Esophagus muscularis mucosa (tissue), 4 donors: ENCODE measurements around the gene APOB. TPM values are rescaled to one million over a fixed set of nuclear protein-coding genes. Genes with fewer than 3 reads are reported as not detected.
"Not testable (repeated sequence)": the region's sequence is repeated elsewhere in the genome, so short reads cannot be mapped to it uniquely, and the experiment has no call there.

Experiments used
- DNase-seq: peaks from one replicate; pipeline ENCODE4 v3.0.0-alpha.2; 2017; ENCODE audit errors: extremely low spot score
- H3K27ac ChIP-seq, 4 donors: fragments of 200-600 bp; sonication (generic); replicated peaks in 1 of 4; 1 replicate in 3 of 4; 2 replicates in 1 of 4; pipeline ENCODE4 v1.5.1; 2016 to 2019; ENCODE audit warnings: mild to moderate bottlenecking in 1 of 4
- H3K27me3 ChIP-seq, 4 donors: fragments of 200-600 bp; sonication (generic); one replicate each; pipeline versions ENCODE4 v1.5.1 to v1.6.0; 2016 to 2019
- H3K36me3 ChIP-seq, 4 donors: fragments of 200-600 bp; sonication (generic); one replicate each; pipeline ENCODE4 v1.5.1; 2016 to 2019
- H3K4me1 ChIP-seq, 4 donors: fragments of 200-600 bp; sonication (generic); one replicate each; pipeline ENCODE4 v1.5.1; 2016 to 2019
- H3K4me3 ChIP-seq, 4 donors: fragments of 200-600 bp; sonication (generic); 1 replicate in 2 of 4; 2 replicates in 2 of 4; pipeline ENCODE4 v1.5.1; 2016 to 2019; ENCODE audit warnings: mild to moderate bottlenecking in 4 of 4, moderate library complexity in 1 of 4
- H3K9me3 ChIP-seq, 4 donors: fragments of 200-600 bp; sonication (generic); 1 replicate in 3 of 4; 2 replicates in 1 of 4; pipeline ENCODE4 v1.5.1; 2016 to 2019
- EP300 ChIP-seq: sonication (generic); formaldehyde crosslinking; IDR thresholded peaks from one replicate; pipeline ENCODE4 v1.6.1; 2017; ENCODE audit warnings: antibody characterized with exemption
- POLR2A ChIP-seq: fragments of 450-650 bp; IDR thresholded peaks from one replicate; pipeline ENCODE4 v1.6.1; 2017; ENCODE audit warnings: antibody characterized with exemption, moderate library complexity, mild to moderate bottlenecking, low read depth
- POLR2AphosphoS5 ChIP-seq, 2 donors: sonication (generic); formaldehyde crosslinking; IDR thresholded peaks; one replicate each; pipeline ENCODE4 v1.6.1; 2017; ENCODE audit warnings: antibody characterized with exemption in 2 of 2
- WGBS: methylation state at CpG from one replicate; pipeline ENCODE4 v1.1.5; 2018; 5-methylcytosine and 5-hydroxymethylcytosine counted together
- intact Hi-C: fragments of 100-400 bp; cut with DNase I; formaldehyde crosslinking; loops from one replicate; pipeline ENCODE4 v1.15.1; 2023
- total RNA-seq, 4 donors: library from RNA; depleted of rRNA; stranded (reverse); fragments of >200 nt; gene quantifications; one replicate each; pipeline versions ENCODE4 v1.1.0 to v1.2.1, GENCODE V29; 2016
- TF ChIP-seq, protein P1 (sequence below), 3 experiments: fragments of 200-600 bp in 2 of 3; fragments of 450-650 bp in 1 of 3; sonication (generic) in 2 of 3; IDR thresholded peaks; one replicate each; pipeline ENCODE4 v1.5.1; 2017 to 2019; ENCODE audit warnings: antibody characterized with exemption in 3 of 3, mild to moderate bottlenecking in 2 of 3, moderate library complexity in 1 of 3

Gene APOB
- total RNA-seq, 4 donors from 2014 or later = 0.83 to 4.4 (median 2.0) TPM

DNA sequence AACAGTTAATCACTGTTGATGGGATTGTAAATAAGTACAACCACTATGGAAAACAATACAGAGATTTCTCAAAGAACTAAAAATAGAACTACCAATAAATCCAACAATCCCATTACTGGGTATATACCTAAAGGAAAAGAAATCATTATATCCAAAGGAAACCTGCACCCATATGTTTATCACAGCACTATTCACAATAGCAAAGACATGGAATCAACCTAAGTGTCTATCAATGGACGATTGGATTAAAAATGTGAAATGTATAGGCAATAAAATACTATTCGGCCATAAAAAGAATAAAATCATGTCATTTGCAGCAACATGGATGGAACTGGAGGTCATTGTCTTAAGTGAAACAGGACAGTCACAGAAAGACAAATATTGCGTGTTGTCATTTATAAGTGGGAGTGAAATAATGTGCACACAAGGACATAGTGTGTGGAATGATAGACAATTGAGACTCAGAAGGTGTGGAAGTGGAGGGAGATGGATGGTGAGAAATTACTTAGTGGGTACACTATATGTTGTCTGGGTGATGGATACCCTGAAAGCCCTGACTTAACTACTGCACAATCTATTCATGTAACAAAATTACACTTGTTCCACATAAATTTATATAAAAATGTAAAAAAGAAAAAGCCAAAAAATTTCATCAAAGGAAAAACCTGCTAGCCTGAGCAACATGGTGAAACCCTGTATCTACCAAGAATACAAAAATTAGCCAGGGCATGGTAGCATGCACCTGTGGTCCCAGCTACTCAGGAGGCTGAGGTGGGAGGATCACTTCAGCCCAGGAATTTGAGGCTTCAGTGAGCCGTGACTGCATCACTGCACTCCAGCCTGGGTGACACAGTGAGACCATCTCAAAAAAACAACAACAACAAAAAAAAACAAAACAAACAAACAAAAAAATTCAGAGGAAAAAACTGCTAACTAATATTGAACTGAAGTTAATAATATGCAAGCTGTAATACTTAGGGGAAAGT is 12.6 kb downstream of the APOB start:
- TF ChIP-seq POLR2AphosphoS5 (IDR thresholded peaks at IDR 0.05) = no peak
- TF ChIP-seq EP300 = no peak
- peaks cover 0 to 8% (median 3%) of the 10 kb centered on the region in 4 donors for H3K4me1 ChIP-seq
- 84% methylated on average over 4 of the region's 4 CpGs for WGBS
- peaks cover 0 to 18% (median 0%) of the 10 kb centered on the region in 4 donors for H3K36me3 ChIP-seq
- no peak for DNase-seq
- intact Hi-C loops = no loop called here
- H3K27me3 ChIP-seq = no peaks in the 10 kb centered on the region
- H3K9me3 ChIP-seq = no peaks in the 10 kb centered on the region
- H3K27ac ChIP-seq = no peak overlapping the region
- no peak overlapping the region for H3K4me3 ChIP-seq

DNA sequence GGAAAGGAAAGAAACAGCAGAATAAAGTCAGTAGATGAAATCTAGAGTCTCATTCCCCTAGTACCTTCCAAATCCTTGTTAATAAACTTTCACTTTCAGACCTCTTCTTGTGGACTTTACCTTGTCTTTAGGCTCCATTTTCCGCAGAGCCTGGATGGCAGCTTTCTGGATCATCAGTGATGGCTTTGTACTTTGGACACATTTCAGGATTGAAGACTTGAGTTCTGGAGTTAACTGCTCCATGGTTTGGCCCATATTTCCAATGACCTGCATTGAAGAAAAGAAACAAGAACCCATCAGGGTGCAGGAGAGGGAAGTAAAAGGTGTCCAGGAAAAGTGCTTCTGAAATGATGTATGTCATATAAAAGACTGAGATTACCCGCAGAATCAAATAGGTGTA is 14.4 kb downstream of the APOB start:
- Histone ChIP-seq H3K4me3 (no peak overlapping the region), H3K27me3 (no peaks in the 10 kb centered on the region), H3K9me3 (no peaks in the 10 kb centered on the region), H3K27ac (no peak overlapping the region), H3K36me3 (peaks cover 0 to 12% (median 0%) of the 10 kb centered on the region in 4 donors), H3K4me1 (peaks cover 0 to 16% (median 4%) of the 10 kb centered on the region in 4 donors)
- TF ChIP-seq POLR2A (no peak), EP300 (no peak), POLR2AphosphoS5 (IDR thresholded peaks at IDR 0.05) (no peak)
- TF ChIP-seq, protein P1, sequence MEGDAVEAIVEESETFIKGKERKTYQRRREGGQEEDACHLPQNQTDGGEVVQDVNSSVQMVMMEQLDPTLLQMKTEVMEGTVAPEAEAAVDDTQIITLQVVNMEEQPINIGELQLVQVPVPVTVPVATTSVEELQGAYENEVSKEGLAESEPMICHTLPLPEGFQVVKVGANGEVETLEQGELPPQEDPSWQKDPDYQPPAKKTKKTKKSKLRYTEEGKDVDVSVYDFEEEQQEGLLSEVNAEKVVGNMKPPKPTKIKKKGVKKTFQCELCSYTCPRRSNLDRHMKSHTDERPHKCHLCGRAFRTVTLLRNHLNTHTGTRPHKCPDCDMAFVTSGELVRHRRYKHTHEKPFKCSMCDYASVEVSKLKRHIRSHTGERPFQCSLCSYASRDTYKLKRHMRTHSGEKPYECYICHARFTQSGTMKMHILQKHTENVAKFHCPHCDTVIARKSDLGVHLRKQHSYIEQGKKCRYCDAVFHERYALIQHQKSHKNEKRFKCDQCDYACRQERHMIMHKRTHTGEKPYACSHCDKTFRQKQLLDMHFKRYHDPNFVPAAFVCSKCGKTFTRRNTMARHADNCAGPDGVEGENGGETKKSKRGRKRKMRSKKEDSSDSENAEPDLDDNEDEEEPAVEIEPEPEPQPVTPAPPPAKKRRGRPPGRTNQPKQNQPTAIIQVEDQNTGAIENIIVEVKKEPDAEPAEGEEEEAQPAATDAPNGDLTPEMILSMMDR (IDR thresholded peaks at IDR 0.05) = no peak
- no peak for DNase-seq
- intact Hi-C loops = no loop called here
- 70% methylated on average over 2 of the region's 2 CpGs for WGBS

DNA sequence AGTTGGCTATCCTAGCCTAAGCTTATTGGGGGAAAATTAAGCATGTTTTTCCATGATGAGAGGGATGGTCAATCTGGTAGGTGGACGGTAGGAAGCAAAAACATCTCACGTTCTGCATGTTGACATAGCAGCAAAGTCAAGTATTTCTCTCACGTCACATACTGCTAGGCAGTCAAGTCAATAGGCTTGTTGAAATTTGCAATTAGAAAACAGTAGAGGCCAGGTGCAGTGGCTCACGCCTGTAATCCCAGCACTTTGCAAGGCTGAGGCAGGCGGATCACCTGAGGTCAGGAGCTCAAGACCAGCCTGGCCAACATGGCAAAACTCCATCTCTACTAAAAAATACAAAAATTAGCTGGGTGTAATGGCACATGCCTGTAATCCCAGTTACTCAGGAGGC is 14.9 kb downstream of the APOB start:
- intact Hi-C loops, H3K9me3 ChIP-seq, H3K4me3 ChIP-seq, H3K27me3 ChIP-seq, H3K27ac ChIP-seq, DNase-seq: not testable (repeated sequence)
- H3K4me1 ChIP-seq = peaks cover 0 to 16% (median 4%) of the 10 kb centered on the region in 4 donors
- 87% methylated on average over 5 of the region's 5 CpGs for WGBS
- peaks cover 0 to 12% (median 0%) of the 10 kb centered on the region in 4 donors for H3K36me3 ChIP-seq

DNA sequence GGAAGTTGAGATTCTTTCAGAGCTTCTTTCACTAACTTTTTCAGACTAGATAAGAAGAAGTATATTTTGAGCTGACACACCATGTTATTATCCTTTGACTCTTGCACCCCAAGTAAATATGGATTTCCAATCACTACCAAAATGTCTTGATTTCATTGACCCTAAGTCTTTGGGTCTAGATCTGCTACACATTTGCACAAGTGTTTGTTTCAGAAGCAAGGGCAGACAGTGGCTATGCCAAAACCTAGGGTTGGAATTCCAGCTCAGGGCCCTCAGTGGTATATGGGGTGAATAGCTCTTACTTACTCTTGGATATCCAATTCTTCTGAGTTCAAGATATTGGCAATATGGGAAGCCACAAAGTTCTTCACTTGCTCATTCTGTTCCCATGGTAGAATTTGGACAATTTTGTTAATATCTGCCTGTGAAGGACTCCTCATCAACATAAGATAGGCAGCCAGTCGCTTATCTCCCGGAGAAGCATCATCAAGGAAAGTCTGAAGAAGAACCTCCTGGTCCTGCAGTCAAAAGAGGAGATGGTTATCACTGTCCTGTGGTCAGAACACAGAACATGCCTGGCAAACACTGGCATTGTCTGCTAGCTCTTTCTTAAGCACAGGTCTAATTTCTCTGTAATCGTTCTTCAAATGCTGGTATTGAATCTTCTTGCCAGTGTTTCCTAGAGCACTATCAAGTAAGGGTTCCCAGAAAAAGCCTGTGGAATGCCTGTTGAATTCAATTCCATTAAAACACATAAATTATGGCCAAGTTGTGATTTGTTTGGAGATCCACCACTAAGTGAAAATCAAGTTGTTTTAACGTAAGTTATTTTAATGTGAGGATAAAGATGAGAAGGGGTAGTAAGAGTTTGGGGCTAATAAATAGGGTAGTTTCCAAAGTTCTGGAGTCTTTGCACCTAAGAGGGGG is 15.6 kb downstream of the APOB start:
- H3K9me3 ChIP-seq = no peaks in the 10 kb centered on the region
- intact Hi-C loops = no loop called here
- TF ChIP-seq POLR2A = no peak
- no peak for TF ChIP-seq POLR2AphosphoS5 (IDR thresholded peaks at IDR 0.05)
- TF ChIP-seq EP300 = no peak
- TF ChIP-seq, protein P1 (IDR thresholded peaks at IDR 0.05) = no peak
- DNase-seq = no peak
- peaks cover 0 to 12% (median 0%) of the 10 kb centered on the region in 4 donors for H3K36me3 ChIP-seq
- no peaks in the 10 kb centered on the region for H3K27me3 ChIP-seq
- peaks cover 0 to 16% (median 4%) of the 10 kb centered on the region in 4 donors for H3K4me1 ChIP-seq
- no peak overlapping the region for H3K4me3 ChIP-seq
- H3K27ac ChIP-seq = no peak overlapping the region
- WGBS = 87% methylated on average over 4 of the region's 4 CpGs

DNA sequence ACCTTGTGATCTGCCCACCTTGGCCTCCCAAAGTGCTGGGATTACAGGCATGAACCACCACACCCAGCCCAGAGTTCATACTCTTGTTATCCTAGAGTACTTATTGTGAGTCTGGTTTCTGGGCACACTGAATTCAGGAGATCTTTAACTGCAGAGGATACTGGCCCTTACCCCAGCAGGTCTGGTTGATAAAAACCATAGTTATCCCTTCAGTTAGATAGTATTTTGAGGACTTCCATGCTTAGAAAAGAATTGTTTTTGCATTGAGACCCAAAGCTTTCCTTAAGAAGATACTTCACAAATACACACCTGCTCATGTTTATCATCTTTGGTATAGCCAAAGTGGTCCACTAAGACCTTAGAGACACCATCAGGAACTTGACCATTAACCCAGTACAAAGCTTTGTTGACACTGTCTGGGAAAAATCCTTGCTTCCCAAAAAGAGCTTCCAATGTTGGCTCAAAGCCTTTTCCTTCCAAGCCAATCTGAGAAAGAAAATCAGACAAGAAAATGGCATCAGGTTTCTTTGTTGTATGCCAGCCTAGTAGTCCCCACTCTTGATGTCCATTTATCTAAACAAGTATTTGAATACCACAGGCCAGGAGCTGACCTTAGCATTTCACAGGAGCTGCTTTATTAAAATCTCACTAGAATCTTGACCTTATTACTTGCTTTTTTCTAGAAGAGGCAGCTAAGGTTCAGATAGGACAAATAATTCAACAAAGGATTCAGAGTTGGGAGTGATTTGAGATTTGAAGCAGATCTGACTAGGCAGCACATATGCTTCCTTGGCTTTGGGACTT is 17.2 kb downstream of the APOB start:
- no peaks in the 10 kb centered on the region for H3K9me3 ChIP-seq
- TF ChIP-seq, protein P1 (IDR thresholded peaks at IDR 0.05) = no peak
- H3K4me3 ChIP-seq = no peak overlapping the region
- no peaks in the 10 kb centered on the region for H3K27me3 ChIP-seq
- peak overlapping the region in 3 of 4 donors; percentile 29 to 56 (median 45) for H3K27ac ChIP-seq
- intact Hi-C loops = no loop called here
- H3K4me1 ChIP-seq = peaks cover 0 to 16% (median 4%) of the 10 kb centered on the region in 4 donors
- DNase-seq = no peak
- peaks cover 0 to 21% (median 0%) of the 10 kb centered on the region in 4 donors for H3K36me3 ChIP-seq
